ENCODE data around the gene BACH1.

BACH1 gene

DNA sequence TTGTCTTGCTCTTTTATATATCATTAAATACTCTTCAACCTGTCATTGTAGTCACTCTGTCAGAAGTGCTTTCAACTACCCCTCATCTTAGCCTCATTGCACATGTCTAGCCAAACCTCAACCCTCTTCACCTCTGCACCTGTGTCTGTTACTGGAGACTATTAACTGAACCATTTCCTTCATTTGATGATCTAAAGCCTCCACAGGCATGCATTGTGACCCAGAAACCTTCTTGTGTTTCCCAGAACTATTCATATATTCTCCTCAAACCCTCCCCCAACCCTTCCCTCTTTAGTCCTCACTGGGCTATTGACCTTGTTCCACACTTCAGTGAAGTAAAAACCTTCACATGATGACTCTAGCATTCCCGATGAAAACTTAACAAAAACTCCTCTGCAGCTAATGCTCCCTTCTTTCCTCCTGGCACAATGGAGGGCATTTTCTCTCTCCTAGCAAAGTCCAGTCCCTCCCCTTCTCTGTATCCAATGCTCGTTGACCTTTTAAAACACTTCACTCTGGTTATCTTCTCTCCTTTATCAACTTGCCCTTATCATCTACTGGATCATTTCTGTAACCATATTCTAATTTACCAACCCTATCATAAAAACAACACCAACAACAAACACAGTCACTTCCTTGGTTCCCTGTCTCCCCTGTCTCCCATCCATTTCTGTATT is 86.1 kb downstream of the BACH1 start:
- DNase-seq, result no peak

DNA sequence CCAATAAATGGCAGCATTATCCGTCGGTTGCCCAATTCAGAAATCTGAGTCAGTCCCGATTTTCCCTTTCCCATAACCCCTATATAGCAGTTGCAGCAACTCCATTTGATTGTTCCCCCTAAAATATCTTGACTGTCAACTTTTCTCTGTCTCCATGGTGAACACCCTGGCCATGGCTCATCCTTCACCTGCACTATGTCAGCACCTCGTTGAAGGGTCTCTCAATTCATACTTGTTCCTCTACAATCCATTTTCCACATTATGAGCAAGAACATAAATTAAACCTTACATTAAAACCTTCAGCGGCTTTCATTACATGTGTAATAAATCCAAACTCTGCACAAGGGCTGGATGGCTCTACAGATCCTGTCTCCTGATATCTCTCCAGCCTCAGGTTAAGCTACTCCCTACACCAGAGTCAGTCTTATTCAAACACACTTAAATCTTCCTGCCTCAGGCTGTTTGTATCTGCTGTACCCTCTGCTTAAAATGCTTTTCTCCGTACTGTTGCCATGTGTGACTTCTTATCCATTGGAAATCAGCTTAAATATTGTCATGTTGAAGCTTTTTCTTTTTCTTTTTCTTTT is 87.3 kb downstream of the BACH1 start:
- DNase-seq, result no peak

DNA sequence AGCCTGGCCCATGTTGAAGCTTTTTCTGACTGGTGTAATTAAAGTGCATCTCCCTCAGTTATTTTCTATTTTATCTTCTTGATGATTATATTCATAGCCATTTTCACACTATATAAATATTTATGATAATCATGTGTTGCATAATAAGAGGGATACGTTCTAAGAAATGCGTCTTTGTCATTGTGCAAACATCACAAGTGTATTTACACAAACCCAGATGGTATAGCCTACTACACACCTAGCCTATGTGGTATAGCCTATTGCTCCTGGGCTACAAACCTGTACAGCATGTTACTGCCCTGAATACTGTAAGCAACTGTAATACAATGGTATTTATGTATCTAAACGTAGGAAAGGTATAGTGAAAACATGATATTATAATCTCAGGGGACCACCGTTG is 88.1 kb downstream of the BACH1 start:
- no peak for DNase-seq

DNA sequence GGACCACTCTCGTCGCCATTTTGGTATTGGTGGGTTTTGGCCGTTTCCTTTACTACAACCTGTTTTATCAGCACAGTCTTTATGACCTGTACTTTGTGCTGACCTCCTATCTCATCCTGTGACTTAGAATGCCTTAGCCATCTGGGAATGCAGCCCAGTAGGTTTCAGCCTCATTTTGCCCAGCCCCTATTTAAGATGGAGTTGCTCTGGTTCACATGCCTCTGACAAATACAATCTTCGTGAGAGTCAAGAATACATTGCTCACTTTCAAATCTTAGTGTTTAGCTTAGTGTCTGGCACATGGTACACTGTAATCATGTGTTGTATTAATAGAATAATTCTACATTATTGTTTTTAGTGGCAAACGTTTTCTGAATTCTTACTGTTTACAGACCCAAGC is 88.9 kb downstream of the BACH1 start:
- no peak for DNase-seq

DNA sequence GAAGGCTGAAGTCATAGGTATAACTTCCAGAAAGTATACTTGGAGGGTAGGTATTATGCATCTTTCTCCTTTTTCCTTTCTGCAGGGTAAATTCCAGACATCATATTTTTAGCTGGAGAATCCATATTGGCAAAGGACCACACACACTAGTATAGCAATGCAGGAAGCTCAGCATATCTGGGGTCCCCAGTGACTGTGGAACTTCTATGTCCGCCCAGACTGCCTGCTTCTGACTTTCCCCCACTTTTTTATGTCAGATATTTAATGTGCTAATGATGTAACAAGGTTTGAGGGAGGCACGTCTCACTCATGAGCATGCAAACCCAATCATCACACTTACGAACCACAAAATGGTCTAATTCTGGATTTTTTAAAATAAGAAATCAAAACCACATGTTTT is 90.4 kb downstream of the BACH1 start:
- no peak for DNase-seq

DNA sequence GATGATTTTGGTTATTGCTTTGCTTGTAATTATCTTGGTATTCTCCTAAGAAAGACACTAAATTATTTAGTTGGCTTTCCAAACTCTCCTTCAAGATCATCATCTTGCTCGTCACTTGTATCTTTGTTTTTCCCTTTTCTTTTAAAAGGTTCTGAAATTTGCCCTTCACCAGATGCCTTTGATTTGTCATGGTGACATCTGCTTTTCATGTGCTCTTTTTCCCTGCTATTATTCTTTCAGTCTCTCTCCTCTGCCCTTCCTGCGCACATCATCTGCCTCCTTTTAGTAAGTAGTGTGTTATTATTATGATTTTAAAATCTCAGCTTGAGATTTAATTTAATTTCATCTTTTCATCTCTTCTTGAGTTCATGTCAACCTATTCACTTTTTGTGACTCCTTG is 92.1 kb downstream of the BACH1 start:
- DNase-seq, result peak; percentile 22

DNA sequence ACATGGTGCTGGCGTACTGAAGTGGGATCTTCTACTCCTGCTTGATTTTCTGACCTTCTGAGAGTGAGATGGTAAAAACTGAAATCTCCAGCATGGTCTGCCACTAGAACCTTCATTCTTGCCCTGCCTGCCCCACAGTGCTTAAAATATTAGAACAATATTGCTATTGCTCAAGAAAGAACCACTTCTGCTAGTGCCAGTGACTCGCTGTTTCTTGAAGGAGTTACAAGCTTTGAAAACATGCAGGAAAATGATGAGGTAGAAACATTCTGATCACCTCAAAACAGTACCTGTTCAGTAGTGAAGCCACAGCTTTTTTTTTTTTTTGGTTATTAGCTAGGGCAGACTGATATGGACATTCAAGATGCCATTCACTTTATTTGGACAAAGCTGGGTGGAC is 95.3 kb downstream of the BACH1 start:
- no peak for DNase-seq

Data from eye (tissue), 1 donor.